Fibroblast of skin of scalp (primary cell): ENCODE data around the gene PTP4A2. TPM values are rescaled to one million over a fixed set of nuclear protein-coding genes. Genes with fewer than 3 reads are reported as not detected.
A peak's percentile ranks its signal among the peaks of the same experiment; 100 is the strongest.

Experiments
- DNase-seq: peaks from one replicate; pipeline ENCODE4 v3.0.0-alpha.2; 2013
- polyA plus RNA-seq, 2 experiments: library from polyadenylated mRNA; unstranded; fragments of 120-200 nt; gene quantifications; one replicate each; pipeline ENCODE4 v1.2.1, GENCODE V29; 2013; ENCODE audit not compliant: insufficient read length in 2 of 2

The PTP4A2 gene
- polyA plus RNA-seq (2013, experiment 1 of 2; ENCODE audit: insufficient read length) = 425 TPM
- 411 TPM for polyA plus RNA-seq (2013, experiment 2 of 2; ENCODE audit: insufficient read length)

GRCh38 chr1:31938184-31938975, at the start of gene PTP4A2:
Gene PTP4A2, minus strand, starts transcription at chr1:31938368. Its CDS starts 19,303 bp downstream, at chr1:31919065.
- DNase-seq = peak; percentile 94

GRCh38 chr1:31987135-31987619, 49.0 kb upstream of the PTP4A2 start:
- DNase-seq = peak; percentile 65

- DNase-seq = peak; percentile 18
These were observed 47.3 kb upstream of the PTP4A2 start for GRCh38 chr1:31985430-31985829.

- peak; percentile 48 for DNase-seq
These were observed 46.5 kb upstream of the PTP4A2 start for GRCh38 chr1:31984419-31985347.

GRCh38 chr1:31981972-31982371, 43.8 kb upstream of the PTP4A2 start:
- DNase-seq = peak; percentile 14

- DNase-seq = no peak
These were observed 43.3 kb upstream of the PTP4A2 start for GRCh38 chr1:31981456-31981839.

- no peak for DNase-seq
These were observed 42.8 kb upstream of the PTP4A2 start for GRCh38 chr1:31980835-31981455.

GRCh38 chr1:31978843-31979400, 40.8 kb upstream of the PTP4A2 start:
- DNase-seq = peak; percentile 89

- DNase-seq = peak; percentile 93
These were observed 39.4 kb upstream of the PTP4A2 start for GRCh38 chr1:31977385-31978131.

GRCh38 chr1:31976401-31976800, 38.2 kb upstream of the PTP4A2 start:
- DNase-seq = peak; percentile 45

GRCh38 chr1:31970873-31971272, 32.7 kb upstream of the PTP4A2 start:
- no peak for DNase-seq

- no peak for DNase-seq
These were observed 23.4 kb upstream of the PTP4A2 start for GRCh38 chr1:31961536-31961935.

GRCh38 chr1:31959521-31960340, 21.6 kb upstream of the PTP4A2 start:
- no peak for DNase-seq

GRCh38 chr1:31957701-31958674, 19.8 kb upstream of the PTP4A2 start:
- DNase-seq = no peak

- DNase-seq = peak; percentile 99
These were observed 18.0 kb upstream of the PTP4A2 start for GRCh38 chr1:31955917-31956736.

- peak; percentile 95 for DNase-seq
These were observed 16.6 kb upstream of the PTP4A2 start for GRCh38 chr1:31954607-31955283.

- DNase-seq = no peak
These were observed 14.7 kb upstream of the PTP4A2 start for GRCh38 chr1:31952825-31953220.

- DNase-seq = no peak
These were observed 13.1 kb upstream of the PTP4A2 start for GRCh38 chr1:31951276-31951675.
